OCI-LY7 (cell line): ENCODE results near the gene RPUSD3.

Source experiments
- EZH2phosphoT487 ChIP-seq: fragments of 200-600 bp; sonication (generic); IDR thresholded peaks from 2 replicates; pipeline ENCODE4 v1.6.1; 2018; ENCODE audit warnings: low read depth, borderline replicate concordance, mild to moderate bottlenecking, mixed run types, antibody characterized with exemption, low read length, moderate library complexity, mixed read lengths
- TF ChIP-seq, protein P1 (sequence below): fragments of 200-600 bp; sonication (generic); conservative IDR thresholded peaks from 2 replicates; pipeline ENCODE4 v1.5.1; 2014; ENCODE audit warnings: mild to moderate bottlenecking, antibody characterized with exemption, low read length, moderate library complexity, mixed read lengths

DNA sequence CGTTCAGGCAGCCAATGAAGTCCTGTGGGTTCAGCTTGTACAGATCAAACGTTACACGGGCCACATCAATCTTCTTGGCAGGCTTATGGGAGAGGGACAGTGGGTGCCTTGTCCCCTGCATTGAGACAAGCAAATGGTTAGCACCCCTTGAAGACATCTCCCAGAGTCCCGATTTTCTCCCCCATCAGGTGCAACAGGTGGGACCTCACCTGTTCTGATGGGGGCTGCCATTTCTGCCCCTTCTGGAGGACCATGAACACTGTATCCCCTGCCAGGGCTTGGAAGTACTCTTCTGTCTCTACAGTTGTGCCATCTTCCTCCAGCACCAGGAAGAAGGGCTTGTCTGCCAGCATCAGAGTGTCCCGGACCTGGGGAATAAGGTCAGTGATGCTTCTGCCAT is 26.1 kb upstream of the RPUSD3 start:
- TF ChIP-seq, protein P1, sequence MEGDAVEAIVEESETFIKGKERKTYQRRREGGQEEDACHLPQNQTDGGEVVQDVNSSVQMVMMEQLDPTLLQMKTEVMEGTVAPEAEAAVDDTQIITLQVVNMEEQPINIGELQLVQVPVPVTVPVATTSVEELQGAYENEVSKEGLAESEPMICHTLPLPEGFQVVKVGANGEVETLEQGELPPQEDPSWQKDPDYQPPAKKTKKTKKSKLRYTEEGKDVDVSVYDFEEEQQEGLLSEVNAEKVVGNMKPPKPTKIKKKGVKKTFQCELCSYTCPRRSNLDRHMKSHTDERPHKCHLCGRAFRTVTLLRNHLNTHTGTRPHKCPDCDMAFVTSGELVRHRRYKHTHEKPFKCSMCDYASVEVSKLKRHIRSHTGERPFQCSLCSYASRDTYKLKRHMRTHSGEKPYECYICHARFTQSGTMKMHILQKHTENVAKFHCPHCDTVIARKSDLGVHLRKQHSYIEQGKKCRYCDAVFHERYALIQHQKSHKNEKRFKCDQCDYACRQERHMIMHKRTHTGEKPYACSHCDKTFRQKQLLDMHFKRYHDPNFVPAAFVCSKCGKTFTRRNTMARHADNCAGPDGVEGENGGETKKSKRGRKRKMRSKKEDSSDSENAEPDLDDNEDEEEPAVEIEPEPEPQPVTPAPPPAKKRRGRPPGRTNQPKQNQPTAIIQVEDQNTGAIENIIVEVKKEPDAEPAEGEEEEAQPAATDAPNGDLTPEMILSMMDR: no peak
- TF ChIP-seq EZH2phosphoT487: no peak
